ENCODE results near the gene ATP8B2.

GRCh38 chr1:154384650-154385489 lies 59.5 kb downstream of the ATP8B2 start:
- no peak for TF ChIP-seq EZH2 (IDR thresholded peaks at IDR 0.05; ENCODE audit: borderline replicate concordance, low read length)
- TF ChIP-seq, protein P1, sequence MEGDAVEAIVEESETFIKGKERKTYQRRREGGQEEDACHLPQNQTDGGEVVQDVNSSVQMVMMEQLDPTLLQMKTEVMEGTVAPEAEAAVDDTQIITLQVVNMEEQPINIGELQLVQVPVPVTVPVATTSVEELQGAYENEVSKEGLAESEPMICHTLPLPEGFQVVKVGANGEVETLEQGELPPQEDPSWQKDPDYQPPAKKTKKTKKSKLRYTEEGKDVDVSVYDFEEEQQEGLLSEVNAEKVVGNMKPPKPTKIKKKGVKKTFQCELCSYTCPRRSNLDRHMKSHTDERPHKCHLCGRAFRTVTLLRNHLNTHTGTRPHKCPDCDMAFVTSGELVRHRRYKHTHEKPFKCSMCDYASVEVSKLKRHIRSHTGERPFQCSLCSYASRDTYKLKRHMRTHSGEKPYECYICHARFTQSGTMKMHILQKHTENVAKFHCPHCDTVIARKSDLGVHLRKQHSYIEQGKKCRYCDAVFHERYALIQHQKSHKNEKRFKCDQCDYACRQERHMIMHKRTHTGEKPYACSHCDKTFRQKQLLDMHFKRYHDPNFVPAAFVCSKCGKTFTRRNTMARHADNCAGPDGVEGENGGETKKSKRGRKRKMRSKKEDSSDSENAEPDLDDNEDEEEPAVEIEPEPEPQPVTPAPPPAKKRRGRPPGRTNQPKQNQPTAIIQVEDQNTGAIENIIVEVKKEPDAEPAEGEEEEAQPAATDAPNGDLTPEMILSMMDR (conservative IDR thresholded peaks at IDR 0.05 in 1 of 2, IDR thresholded peaks at IDR 0.05 in 1 of 2; ENCODE audit: extremely low read depth in 1 of 2, insufficient read depth in 1 of 2, low read depth in 1 of 2, low read length in 2 of 2) = no peak
